HepG2 (cell line): ENCODE data around the gene CPZ. TPM values are rescaled to one million over a fixed set of nuclear protein-coding genes. Genes with fewer than 3 reads are reported as not detected.

ENCODE experiments used
- ATAC-seq: fragments of 200-7000 bp; cut with Tn5 transposase; 3 replicates; pipeline ENCODE4 v1.9.1; 2020; ENCODE audit warnings: mild to moderate bottlenecking, moderate library complexity
- BruUV-seq: library from RNA; stranded (reverse); fragments of 400-500 nt; replicated peaks from 2 replicates; lab custom pipeline; 2021; lab: Mats Ljungman, UMichigan
- CTCF ChIA-PET: fragments of 300-600 bp; formaldehyde crosslinking; extraction: SDS; loops from one replicate; lab custom pipeline; 2021; ENCODE audit warnings: low total read pairs, inconsistent platforms, low intra/inter-chr PET ratio; lab: Yijun Ruan, JAX
- POLR2A ChIA-PET: fragments of 350-600 bp; sonication (Branson Sonifier 250); formaldehyde crosslinking; loops from one replicate; lab custom pipeline; 2020; ENCODE audit warnings: antibody characterized with exemption, inconsistent platforms; lab: Yijun Ruan, JAX
- DNase-seq: peaks from one replicate; pipeline ENCODE4 v3.0.0-alpha.2; 2015; ENCODE audit warnings: low spot score
- FAIRE-seq: peaks from 3 replicates; lab custom pipeline; 2011; peaks lifted over from hg19 to GRCh38; lab: Jason Lieb, UNC
- H2AFZ ChIP-seq: one replicate; pipeline ENCODE4 v1.6.1; 2011; ENCODE audit warnings: low read length, inconsistent platforms
- H3K27ac ChIP-seq: fragments of 300-600 bp; 3 replicates; pipeline ENCODE4 v1.8.0; 2011; ENCODE audit warnings: mixed run types, mild to moderate bottlenecking, mixed read lengths, low read length, inconsistent platforms; ENCODE audit not compliant: insufficient read depth; ENCODE audit errors: extremely low read length
- H3K27me3 ChIP-seq, 2 experiments: fragments of 200-600 bp in 1 of 2; 2 replicates in 1 of 2; 3 replicates in 1 of 2; pipeline versions ENCODE4 v1.6.0 to v1.8.0; 2011; ENCODE audit warnings: low read length in 2 of 2, mild to moderate bottlenecking in 2 of 2, moderate library complexity in 2 of 2, inconsistent platforms in 1 of 2; ENCODE audit not compliant: insufficient read depth in 2 of 2, control insufficient read depth in 1 of 2
- H3K36me3 ChIP-seq, 2 experiments: fragments of 200-600 bp in 1 of 2; replicated peaks in 1 of 2; 2 replicates in 1 of 2; 3 replicates in 1 of 2; pipeline versions ENCODE4 v1.5.1 to v1.8.0; 2011; ENCODE audit warnings: low read length in 2 of 2, inconsistent platforms in 1 of 2; ENCODE audit not compliant: insufficient read depth in 2 of 2, control insufficient read depth in 1 of 2
- H3K4me1 ChIP-seq: 2 replicates; pipeline ENCODE4 v1.5.1; 2012; ENCODE audit warnings: low read length, inconsistent platforms; ENCODE audit not compliant: insufficient read depth
- H3K4me2 ChIP-seq: 2 replicates; pipeline ENCODE4 v1.6.0; 2011; ENCODE audit warnings: low read depth, low read length, inconsistent platforms
- H3K4me3 ChIP-seq, 3 experiments: fragments of 200-600 bp in 1 of 3; sonication (generic), shearing (Covaris generic) in 1 of 3; replicated peaks in 1 of 3; 2 replicates each; pipeline ENCODE4 v1.5.1; 2011 to 2016; ENCODE audit warnings: low read length in 3 of 3, inconsistent platforms in 2 of 3, low read depth in 2 of 3, mild to moderate bottlenecking in 2 of 3, control low read depth in 1 of 3, mixed read lengths in 1 of 3; ENCODE audit not compliant: insufficient read depth in 1 of 3
- H3K79me2 ChIP-seq: one replicate; pipeline ENCODE4 v1.6.1; 2011; ENCODE audit warnings: low read length, inconsistent platforms; ENCODE audit not compliant: insufficient read depth
- H3K9ac ChIP-seq: 2 replicates; pipeline ENCODE4 v1.6.0; 2011; ENCODE audit warnings: mild to moderate bottlenecking, low read depth, low read length, inconsistent platforms; ENCODE audit not compliant: insufficient read depth
- H3K9me3 ChIP-seq: 2 replicates; pipeline ENCODE4 v1.5.1; 2012; ENCODE audit warnings: mild to moderate bottlenecking, low read length
- H4K20me1 ChIP-seq: 2 replicates; pipeline ENCODE4 v1.6.0; 2011; ENCODE audit warnings: inconsistent platforms, mild to moderate bottlenecking, low read length, moderate library complexity; ENCODE audit not compliant: insufficient read depth
- CTCF ChIP-seq: sonication (generic); formaldehyde crosslinking; IDR thresholded peaks from 2 replicates; pipeline ENCODE4 v1.5.0; 2020; ENCODE audit warnings: mild to moderate bottlenecking, missing genetic modification reagents, moderate library complexity
- HHEX ChIP-seq: IDR thresholded peaks from 2 replicates; pipeline ENCODE4 v1.6.1; 2016; ENCODE audit warnings: control low read depth
- MTF1 ChIP-seq: sonication (generic); formaldehyde crosslinking; IDR thresholded peaks from 2 replicates; pipeline ENCODE4 v1.5.0; 2020; ENCODE audit warnings: missing genetic modification reagents
- MXD1 ChIP-seq: sonication (generic); formaldehyde crosslinking; IDR thresholded peaks from 2 replicates; pipeline ENCODE4 v1.4.0; 2020; ENCODE audit warnings: mild to moderate bottlenecking, missing genetic modification reagents
- MXD3 ChIP-seq: IDR thresholded peaks from 2 replicates; pipeline ENCODE4 v1.6.1; 2016; ENCODE audit warnings: mild to moderate bottlenecking, missing biosample characterization, missing genetic modification reagents
- NCOA1 ChIP-seq: sonication (generic); formaldehyde crosslinking; IDR thresholded peaks from 2 replicates; pipeline ENCODE4 v1.9.0; 2021; ENCODE audit warnings: missing genetic modification reagents
- POGZ ChIP-seq: sonication (generic); formaldehyde crosslinking; IDR thresholded peaks from 2 replicates; pipeline ENCODE4 v1.4.0; 2020; ENCODE audit warnings: mild to moderate bottlenecking, missing genetic modification reagents
- REL ChIP-seq: sonication (generic); formaldehyde crosslinking; conservative IDR thresholded peaks from 2 replicates; pipeline ENCODE4 v1.8.0; 2022; ENCODE audit warnings: mild to moderate bottlenecking, missing genetic modification reagents, moderate library complexity
- RNF219 ChIP-seq: sonication (generic); formaldehyde crosslinking; IDR thresholded peaks from 2 replicates; pipeline ENCODE4 v1.5.0; 2020; ENCODE audit warnings: mild to moderate bottlenecking, missing genetic modification reagents
- SNRNP70 ChIP-seq: fragments of 200-400 bp; formaldehyde crosslinking; IDR thresholded peaks from 2 replicates; pipeline ENCODE4 v1.6.1; 2017; ENCODE audit warnings: mild to moderate bottlenecking, low read depth, low read length, moderate library complexity
- SP5 ChIP-seq: IDR thresholded peaks from 2 replicates; pipeline ENCODE4 v1.6.1; 2016; ENCODE audit warnings: low read depth, borderline replicate concordance
- STAG1 ChIP-seq: sonication (generic); formaldehyde crosslinking; IDR thresholded peaks from 2 replicates; pipeline ENCODE4 v1.4.0; 2020; ENCODE audit warnings: missing genetic modification reagents
- TCF7L2 ChIP-seq: IDR thresholded peaks from 2 replicates; pipeline ENCODE4 v1.6.1; 2011; ENCODE audit warnings: mild to moderate bottlenecking, low read depth, low read length, moderate library complexity
- ZFP36L1 ChIP-seq: sonication (generic); formaldehyde crosslinking; IDR thresholded peaks from 2 replicates; pipeline ENCODE4 v1.8.0; 2022; ENCODE audit warnings: mild to moderate bottlenecking, missing genetic modification reagents, moderate library complexity
- ZFP36L2 ChIP-seq: sonication (generic); formaldehyde crosslinking; IDR thresholded peaks from 2 replicates; pipeline ENCODE4 v1.4.0; 2020; ENCODE audit warnings: missing genetic modification reagents
- ZNF180 ChIP-seq: sonication (generic); formaldehyde crosslinking; IDR thresholded peaks from 2 replicates; pipeline ENCODE4 v1.4.0; 2020; ENCODE audit warnings: low read depth, missing genetic modification reagents, borderline replicate concordance
- ZNF629 ChIP-seq: sonication (generic); formaldehyde crosslinking; conservative IDR thresholded peaks from 2 replicates; pipeline ENCODE4 v1.5.0; 2020; ENCODE audit warnings: missing genetic modification reagents
- ZNF703 ChIP-seq: sonication (generic); formaldehyde crosslinking; IDR thresholded peaks from 2 replicates; pipeline ENCODE4 v1.5.1; 2020; ENCODE audit warnings: missing genetic modification reagents, mild to moderate bottlenecking, moderate library complexity, borderline replicate concordance
- ZNF737 ChIP-seq: sonication (generic); formaldehyde crosslinking; IDR thresholded peaks from 2 replicates; pipeline ENCODE4 v1.5.0; 2020; ENCODE audit warnings: missing genetic modification reagents, mild to moderate bottlenecking, borderline replicate concordance
- ZNF879 ChIP-seq: sonication (generic); formaldehyde crosslinking; IDR thresholded peaks from 2 replicates; pipeline ENCODE4 v1.8.1; 2023; ENCODE audit warnings: missing genetic modification reagents
- WGBS: methylation state at CpG from one replicate; pipeline ENCODE4 v1.1.6; 2017; ENCODE audit warnings: low lambda C conversion rate; 5-methylcytosine and 5-hydroxymethylcytosine counted together
- in situ Hi-C: cut with HindIII; loops from 2 replicates; pipeline ENCODE4 v1.10.0; 2017; ENCODE audit warnings: low pct_unique_long_range_greater_than_20kb; ENCODE audit not compliant: extremely low pct_ligation_motif_present
- intact Hi-C: fragments of 100-400 bp; cut with micrococcal nuclease; formaldehyde crosslinking; loops from one replicate; pipeline ENCODE4 v1.10.0; 2022; ENCODE audit not compliant: unreplicated experiment
- polyA plus RNA-seq, 8 experiments: library from polyadenylated mRNA; depleted of rRNA in 3 of 8; stranded (reverse) in 7 of 8; unstranded in 1 of 8; fragments of >200 nt; fragmentation: Illumina TruSeq in 4 of 8; extraction: Trizol in 4 of 8; gene quantifications; 2 replicates each; pipeline versions ENCODE4 v1.2.1 to v1.2.3, GENCODE V29; 2011 to 2016; ENCODE audit warnings: low read depth in 4 of 8, missing spikeins in 1 of 8, mixed read lengths in 1 of 8; ENCODE audit not compliant: insufficient read depth in 1 of 8
- total RNA-seq, 5 experiments: library from RNA; depleted of rRNA; stranded (reverse); fragments of >200 nt; fragmentation: Illumina TruSeq; extraction: Trizol; gene quantifications; 2 replicates each; pipeline ENCODE4 v1.2.3, GENCODE V29; 2016; ENCODE audit warnings: low read depth in 1 of 5

The CPZ gene
- total and polyA plus RNA-seq, 2 of the 13 experiments (the other 11 are each of a cell fraction or from before 2014, with no cell fraction given): 0.58 to 0.61 TPM

GRCh38 chr4:8546766-8547107 lies 45.8 kb upstream of the CPZ start (continued):
- TF ChIP-seq RNF219 (no peak), MXD1 (CRISPR knock-in tag) (no peak), POGZ (CRISPR knock-in tag) (no peak), REL (CRISPR knock-in tag) (no peak)

GRCh38 chr4:8547108-8547911 lies 45.3 kb upstream of the CPZ start:
- no peak overlapping the region for H2AFZ ChIP-seq
- POLR2A ChIA-PET: no interaction called here
- no peak overlapping the region for H3K27ac ChIP-seq
- WGBS: 14% methylated on average over 15 of the region's 16 CpGs
- no peaks in the 10 kb centered on the region for H3K36me3 ChIP-seq
- ATAC-seq (peak; percentile 49; the same call in 2 of the 3 replicates), DNase-seq (peak; percentile 12), FAIRE-seq (no peak)
- in situ Hi-C loops: loop anchor here (10.0 kb wide), 1 partner anchor 73 kb away; no protein-coding TSS in a partner anchor
- H3K9me3 ChIP-seq: no peaks in the 10 kb centered on the region
- intact Hi-C loops: no loop called here
- H3K4me3 ChIP-seq: no peak overlapping the region
- CTCF ChIA-PET: interaction anchor here (1.8 kb wide), 1 partner anchor 79 kb away, joined by 11 read pairs; no protein-coding TSS in a partner anchor
- H3K4me1 ChIP-seq: no peaks in the 10 kb centered on the region
- BruUV-seq: no TSS peak
- no peaks in the 10 kb centered on the region for H3K79me2 ChIP-seq
- no peak overlapping the region for H3K4me2 ChIP-seq
- H3K9ac ChIP-seq: no peak overlapping the region
- H3K27me3 ChIP-seq: peaks cover 2 to 43% of the 10 kb centered on the region in 2 experiments
- H4K20me1 ChIP-seq: no peaks in the 10 kb centered on the region
- no peak for TF ChIP-seq NCOA1 (CRISPR knock-in tag)
- TF ChIP-seq ZFP36L2 (CRISPR knock-in tag): no peak
- no peak for TF ChIP-seq ZNF737 (CRISPR knock-in tag)
- TF ChIP-seq STAG1 (CRISPR knock-in tag): peak; percentile 49
- TF ChIP-seq MTF1 (CRISPR knock-in tag): no peak
- peak; percentile 48; the same call in 1 of the 2 replicates for TF ChIP-seq ZNF629 (CRISPR knock-in tag)
- TF ChIP-seq ZNF703 (CRISPR knock-in tag): no peak
- no peak for TF ChIP-seq MXD3 (CRISPR knock-in tag)
- TF ChIP-seq TCF7L2: no peak
- 0 out of 2 replicates have a peak, but pooled peaks have one; percentile 25 for TF ChIP-seq CTCF (CRISPR knock-in tag)
- TF ChIP-seq SNRNP70: no peak
- no peak for TF ChIP-seq ZNF180 (CRISPR knock-in tag)
- no peak for TF ChIP-seq SP5 (CRISPR knock-in tag)
- no peak for TF ChIP-seq HHEX
- TF ChIP-seq ZFP36L1 (CRISPR knock-in tag): no peak
- TF ChIP-seq ZNF879 (CRISPR knock-in tag): no peak
